ENCODE results near the gene SFTPB.
"Not testable (repeated sequence)": the region's sequence is repeated elsewhere in the genome, so short reads cannot be mapped to it uniquely, and the experiment has no call there.

Gene SFTPB

DNA sequence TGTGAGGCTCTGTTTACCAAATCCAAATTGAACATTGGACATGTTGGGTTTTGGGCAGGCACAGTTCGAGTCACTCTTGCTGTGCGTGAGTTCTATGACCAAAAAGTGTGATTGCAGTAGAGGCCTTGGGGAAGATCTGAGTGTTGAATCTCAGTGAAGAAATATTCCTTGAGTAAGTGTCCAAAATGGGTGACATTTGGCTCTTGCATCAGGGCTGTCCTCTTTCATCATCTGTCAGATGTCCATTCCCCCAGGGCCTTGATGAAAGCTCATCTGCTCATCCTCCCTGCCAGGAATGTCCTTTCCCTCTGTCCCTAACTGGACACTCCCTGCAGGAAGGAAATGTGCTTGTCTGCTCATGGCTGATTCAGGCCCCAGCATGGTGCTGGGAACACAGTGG, 6.4 kb upstream of the SFTPB start:
- no peak for DNase-seq

- no peak for DNase-seq
These were observed 5.8 kb upstream of the SFTPB start for GRCh38 chr2:85673716-85674375.

- no peak for DNase-seq
These were observed 4.5 kb upstream of the SFTPB start for GRCh38 chr2:85672456-85672855.

GRCh38 chr2:85670416-85670815, 2.4 kb upstream of the SFTPB start:
- DNase-seq: not testable (repeated sequence)

DNA sequence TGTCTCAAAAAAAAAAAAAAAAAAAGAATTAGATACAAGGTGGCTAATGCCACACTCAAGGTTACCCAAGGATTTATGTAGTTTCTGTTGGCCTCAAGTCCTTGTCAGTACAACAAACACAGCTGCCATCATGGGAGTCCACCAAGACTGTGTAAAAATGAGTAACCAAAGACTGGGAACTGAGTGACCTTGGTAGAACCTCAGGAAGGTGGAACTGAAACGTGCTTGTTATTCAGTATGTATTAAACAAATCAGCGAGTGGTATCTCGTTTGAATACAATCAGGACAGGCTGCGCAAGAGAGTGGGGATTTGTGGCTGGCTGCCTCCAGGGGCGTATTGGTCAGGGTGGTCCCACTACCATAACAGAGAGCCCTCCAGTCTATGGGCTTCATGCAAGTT, 1.6 kb upstream of the SFTPB start:
- no peak for DNase-seq

DNA sequence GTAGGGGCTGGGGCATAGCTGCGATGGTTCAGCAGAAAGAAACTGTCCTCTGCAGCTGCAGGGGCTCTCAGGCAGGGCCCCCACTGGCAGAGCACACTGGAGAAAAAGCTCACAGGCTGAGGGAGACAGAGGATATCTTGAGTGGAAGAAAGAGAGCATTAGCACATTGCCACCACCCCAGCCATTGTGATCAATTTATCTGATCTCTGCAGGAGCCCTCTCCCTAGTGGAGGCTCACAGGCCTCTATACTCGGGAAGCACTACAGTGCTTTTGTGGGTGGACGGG, 801 bp upstream of the SFTPB start:
- no peak for DNase-seq

DNA sequence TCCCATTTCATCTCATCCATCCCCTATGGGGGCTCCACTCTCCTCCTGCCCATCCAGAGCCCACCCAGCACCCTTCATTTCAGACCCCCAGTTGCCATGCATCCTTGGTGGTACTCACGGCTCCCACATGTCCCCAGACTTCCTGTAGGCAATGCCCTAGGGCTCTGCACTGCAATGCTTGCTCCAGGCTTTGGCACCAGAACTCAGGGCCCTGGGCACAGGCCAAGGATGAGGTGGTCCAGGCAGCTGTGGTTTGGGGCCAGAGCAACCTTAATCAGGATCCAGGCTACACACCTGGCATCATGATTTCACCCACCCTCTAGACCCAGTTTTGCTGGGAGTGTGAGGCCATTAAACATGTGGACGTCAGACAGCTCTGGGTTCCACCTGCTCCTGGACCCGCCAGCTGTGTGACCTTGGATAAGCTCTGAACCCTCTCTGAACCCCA, 414 bp downstream of the SFTPB start:
- DNase-seq: no peak

GRCh38 chr2:85666435-85667316, 1.3 kb downstream of the SFTPB start:
- no peak for DNase-seq

- no peak for DNase-seq
These were observed 2.0 kb downstream of the SFTPB start for GRCh38 chr2:85666016-85666415.

GRCh38 chr2:85665264-85665937, 2.6 kb downstream of the SFTPB start:
- DNase-seq: no peak

DNA sequence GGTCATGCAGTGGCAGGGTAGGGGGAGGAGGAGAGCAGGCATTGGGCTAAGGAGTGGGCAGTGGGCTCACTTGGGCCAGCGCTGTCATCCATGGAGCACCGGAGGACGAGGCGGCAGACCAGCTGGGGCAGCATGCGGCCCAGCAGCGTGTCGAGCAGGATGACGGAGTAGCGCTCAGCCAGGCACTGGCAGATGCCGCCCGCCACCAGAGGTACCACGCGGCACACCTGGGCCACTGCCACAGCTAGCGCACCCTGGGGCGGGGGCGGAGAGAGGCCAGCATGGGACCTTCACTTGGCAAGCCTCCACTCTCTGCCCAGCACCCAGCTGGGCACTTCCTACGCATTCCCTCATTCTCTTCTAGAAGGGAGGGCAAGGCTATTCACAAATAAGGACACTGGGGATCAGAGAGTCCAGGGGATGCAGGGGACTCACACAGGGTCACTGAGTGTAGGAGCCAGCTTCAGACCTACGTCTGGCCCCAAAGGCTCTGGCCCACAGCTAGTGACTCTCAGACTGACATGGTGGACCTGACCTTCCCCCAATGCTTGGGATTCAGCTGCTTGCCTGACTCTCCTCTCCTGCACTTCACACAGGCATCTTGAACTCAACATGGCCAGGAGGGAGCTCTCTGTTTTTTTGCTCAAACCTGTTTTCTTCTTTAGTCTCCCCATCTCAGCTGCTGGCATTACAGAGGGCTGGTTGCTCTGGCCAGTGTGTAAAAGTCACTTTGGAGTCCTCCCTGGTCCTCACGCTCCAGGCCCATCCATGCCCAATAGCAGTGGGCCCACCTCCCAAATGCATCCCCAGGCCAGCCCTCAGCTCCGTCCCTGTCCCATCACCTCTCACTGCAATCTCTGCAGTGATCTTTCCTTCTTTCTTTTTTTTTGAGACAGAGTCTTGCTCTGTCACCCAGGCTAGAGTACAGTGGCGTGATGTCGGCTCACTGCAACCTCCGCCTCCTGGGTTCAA, 4.1 kb downstream of the SFTPB start:
- DNase-seq: no peak

DNA sequence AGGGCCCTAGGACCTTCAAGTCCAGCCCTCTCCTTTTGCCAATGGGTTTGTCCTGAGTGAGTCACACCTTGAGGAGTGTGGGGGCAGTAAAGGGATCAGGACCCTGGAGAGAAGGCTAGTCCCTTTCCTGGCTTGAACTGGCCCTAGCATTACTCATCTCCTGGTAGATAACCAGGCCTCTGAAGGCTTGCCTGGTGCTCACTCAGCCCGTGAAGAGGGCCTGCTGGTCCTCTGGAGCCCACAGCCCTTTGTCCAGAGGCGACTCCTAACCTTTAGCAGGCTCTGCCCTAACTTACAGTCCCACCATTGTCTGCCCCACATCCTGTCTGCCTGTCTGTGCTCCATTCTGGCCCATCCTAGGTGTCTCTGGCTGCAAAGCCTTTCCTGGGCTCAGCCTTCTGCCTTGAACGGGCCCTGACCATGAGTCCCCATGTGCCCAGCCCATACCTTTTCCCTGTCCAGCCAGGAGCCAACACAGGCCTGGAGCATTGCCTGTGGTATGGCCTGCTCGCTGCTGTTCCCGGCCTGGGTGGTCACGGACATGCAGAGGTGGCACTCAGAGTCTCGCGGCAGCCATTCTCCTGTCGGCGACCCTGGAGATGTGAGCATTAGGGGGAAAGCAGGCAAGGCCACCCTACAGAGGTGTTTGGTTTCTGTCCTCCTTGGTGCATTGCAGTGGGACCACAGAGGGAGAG, 5.0 kb downstream of the SFTPB start:
- no peak for DNase-seq

DNA sequence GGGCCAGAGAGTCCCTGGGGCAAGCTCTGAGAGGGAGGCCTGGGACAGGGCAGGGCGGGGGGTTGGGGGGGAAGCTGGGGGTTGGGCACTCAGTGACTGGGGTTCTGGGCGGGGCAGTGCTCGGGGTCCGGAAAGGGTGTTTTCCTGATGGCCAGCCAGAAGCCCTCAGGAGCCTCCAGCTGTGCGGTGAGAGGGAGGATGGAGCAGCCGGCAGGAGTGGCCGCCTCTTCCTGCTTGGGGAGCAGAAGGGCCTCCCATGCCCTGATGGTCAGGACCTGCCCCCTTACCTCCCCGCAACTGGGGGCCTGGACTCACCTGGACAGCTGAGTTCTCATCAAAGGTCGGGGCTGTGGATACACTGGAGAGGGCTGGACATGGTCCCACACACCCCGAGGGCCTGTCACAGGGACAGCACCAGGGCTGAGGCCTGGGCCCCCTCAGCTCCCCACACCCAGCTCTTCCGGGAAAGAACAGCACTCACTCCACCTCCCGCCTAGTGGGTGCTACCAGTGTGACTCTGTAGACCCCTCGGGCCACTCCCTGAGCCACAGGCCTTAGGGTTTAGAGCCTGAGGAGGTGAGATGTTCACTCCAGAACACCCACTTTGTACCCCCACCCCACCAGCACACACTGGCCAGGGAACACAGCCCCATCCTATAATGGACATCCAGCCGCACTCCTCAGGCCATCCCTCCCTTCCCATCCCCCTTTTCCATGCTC, 6.7 kb downstream of the SFTPB start:
- DNase-seq: no peak

DNA sequence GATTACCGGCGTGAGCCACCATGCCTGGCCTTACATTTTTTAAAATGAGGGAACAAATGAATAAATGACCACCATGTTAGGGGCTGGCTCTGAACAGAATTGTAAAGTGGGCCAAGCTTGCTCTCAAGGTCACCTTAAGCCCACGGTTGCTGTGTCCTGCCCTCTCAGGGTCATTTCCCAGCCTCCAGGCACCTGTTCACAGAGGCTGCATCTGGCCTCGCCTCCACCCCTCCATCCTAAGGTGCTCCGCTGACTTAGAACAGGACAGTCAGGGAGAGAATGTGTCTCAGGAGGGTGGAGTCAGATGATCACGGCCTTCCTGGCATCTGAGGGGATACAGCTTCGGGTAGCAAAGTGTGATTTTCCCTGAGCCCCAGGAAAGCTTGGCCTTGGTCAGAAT, 7.3 kb downstream of the SFTPB start:
- no peak for DNase-seq

DNA sequence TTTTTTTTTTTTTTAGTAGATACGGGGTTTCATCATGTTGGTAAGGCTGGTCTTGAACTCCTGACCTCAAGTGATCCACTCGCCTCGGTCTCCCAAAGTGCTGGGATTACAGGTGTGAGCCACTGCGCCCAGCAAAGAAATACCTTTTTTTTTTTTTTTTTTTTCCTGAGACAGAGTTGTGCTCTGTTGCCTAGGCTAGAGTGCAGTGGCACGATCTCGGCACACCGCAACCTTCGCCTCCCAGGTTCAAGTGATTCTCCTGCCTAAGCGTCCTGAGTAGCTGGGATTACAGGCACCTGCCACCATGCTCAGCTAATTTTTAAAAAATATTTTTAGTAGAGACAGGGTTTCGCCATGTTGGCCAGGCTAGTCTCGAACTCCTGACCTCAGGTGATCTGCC, 7.7 kb downstream of the SFTPB start:
- DNase-seq: not testable (repeated sequence)

- DNase-seq: no peak
These were observed 8.5 kb downstream of the SFTPB start for GRCh38 chr2:85659324-85659981.

GRCh38 chr2:85657399-85657798, 10.6 kb downstream of the SFTPB start:
- DNase-seq: not testable (repeated sequence)

- no peak for DNase-seq
These were observed 11.5 kb downstream of the SFTPB start for GRCh38 chr2:85656468-85656867.

GRCh38 chr2:85655961-85656417, 12.0 kb downstream of the SFTPB start:
- no peak for DNase-seq

- no peak for DNase-seq
These were observed 14.0 kb downstream of the SFTPB start for GRCh38 chr2:85653996-85654395.

- DNase-seq: no peak
These were observed 15.9 kb downstream of the SFTPB start for GRCh38 chr2:85652056-85652455.
